RWPE1 (cell line): ENCODE measurements around the gene TEX53.

ENCODE experiments used
- CTCF ChIA-PET: fragments of 350-600 bp; sonication (Branson Sonifier 250); formaldehyde crosslinking; extraction: SDS; loops from one replicate; lab custom pipeline; 2021; lab: Yijun Ruan, JAX
- POLR2A ChIA-PET: fragments of 400-600 bp; formaldehyde crosslinking; extraction: SDS; loops from one replicate; lab custom pipeline; 2020; ENCODE audit warnings: antibody characterized with exemption; ENCODE audit not compliant: low non-redundant PET; lab: Yijun Ruan, JAX
- DNase-seq: peaks from one replicate; pipeline ENCODE4 v3.0.0; 2012; ENCODE audit warnings: low spot score
- H3K27ac ChIP-seq: fragments of 450-650 bp; 2 replicates; pipeline ENCODE4 v1.5.1; 2017
- TF ChIP-seq, protein P1 (sequence below): fragments of 450-650 bp; conservative IDR thresholded peaks from 2 replicates; pipeline ENCODE4 v1.5.1; 2017; ENCODE audit warnings: low read depth, mild to moderate bottlenecking

The TEX53 gene

DNA sequence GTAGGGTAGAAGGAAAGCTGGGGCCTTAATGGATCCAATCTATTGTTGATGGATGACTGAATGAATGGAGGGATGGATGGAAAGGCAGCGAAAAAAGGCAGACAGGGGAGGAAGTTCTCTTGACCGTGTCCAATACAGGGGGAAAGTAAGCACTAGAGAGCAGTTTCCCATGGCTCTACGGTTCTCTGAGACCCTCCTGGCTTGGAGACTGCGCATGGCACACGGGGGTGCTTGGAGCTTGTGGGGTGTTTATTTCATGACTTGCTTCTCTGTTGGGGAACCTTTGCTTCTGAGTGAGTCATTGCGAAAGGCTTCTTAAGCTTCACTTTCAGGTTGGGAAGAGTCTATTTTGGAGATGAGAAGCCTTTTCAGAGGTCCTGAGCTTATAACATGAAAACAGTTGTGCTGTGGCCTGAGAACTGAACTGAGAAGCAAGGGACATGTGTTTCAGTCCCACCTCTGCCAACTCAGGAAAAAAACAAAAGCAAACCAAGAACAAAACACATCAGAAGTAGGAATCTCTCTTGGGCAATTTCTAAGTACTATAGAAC is 37.2 kb upstream of the TEX53 start:
- H3K27ac ChIP-seq: no peak overlapping the region
- no peak for DNase-seq
- ChIA-PET POLR2A (no interaction called here), CTCF (interaction anchor here (0.6 to 1.4 kb wide), 3 partner anchors 14 to 99 kb away, joined by 3 to 6 read pairs (median 5); no protein-coding TSS in a partner anchor)
- TF ChIP-seq, protein P1, sequence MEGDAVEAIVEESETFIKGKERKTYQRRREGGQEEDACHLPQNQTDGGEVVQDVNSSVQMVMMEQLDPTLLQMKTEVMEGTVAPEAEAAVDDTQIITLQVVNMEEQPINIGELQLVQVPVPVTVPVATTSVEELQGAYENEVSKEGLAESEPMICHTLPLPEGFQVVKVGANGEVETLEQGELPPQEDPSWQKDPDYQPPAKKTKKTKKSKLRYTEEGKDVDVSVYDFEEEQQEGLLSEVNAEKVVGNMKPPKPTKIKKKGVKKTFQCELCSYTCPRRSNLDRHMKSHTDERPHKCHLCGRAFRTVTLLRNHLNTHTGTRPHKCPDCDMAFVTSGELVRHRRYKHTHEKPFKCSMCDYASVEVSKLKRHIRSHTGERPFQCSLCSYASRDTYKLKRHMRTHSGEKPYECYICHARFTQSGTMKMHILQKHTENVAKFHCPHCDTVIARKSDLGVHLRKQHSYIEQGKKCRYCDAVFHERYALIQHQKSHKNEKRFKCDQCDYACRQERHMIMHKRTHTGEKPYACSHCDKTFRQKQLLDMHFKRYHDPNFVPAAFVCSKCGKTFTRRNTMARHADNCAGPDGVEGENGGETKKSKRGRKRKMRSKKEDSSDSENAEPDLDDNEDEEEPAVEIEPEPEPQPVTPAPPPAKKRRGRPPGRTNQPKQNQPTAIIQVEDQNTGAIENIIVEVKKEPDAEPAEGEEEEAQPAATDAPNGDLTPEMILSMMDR: no peak

DNA sequence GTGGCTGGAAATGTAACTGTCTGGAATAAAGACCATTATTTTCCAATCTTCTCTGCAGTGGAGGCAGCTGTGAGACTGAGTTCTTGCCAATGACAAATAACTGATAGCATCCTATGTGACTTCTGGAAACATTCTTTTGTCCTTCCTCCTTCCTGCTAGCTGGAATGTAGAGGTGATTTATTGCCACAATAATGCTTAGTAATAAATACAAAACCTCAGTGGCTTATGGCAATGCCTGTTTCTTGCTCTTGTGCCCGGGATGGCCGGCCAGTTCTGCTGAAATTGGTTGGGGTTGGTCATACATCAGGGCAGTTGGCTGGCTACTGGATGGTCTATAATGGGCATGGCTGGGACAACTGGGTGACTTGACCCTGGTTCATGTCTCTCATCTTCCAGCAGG is 36.5 kb upstream of the TEX53 start:
- POLR2A ChIA-PET: no interaction called here
- CTCF ChIA-PET: interaction anchor here (0.6 to 1.4 kb wide), 4 partner anchors 9 to 944 kb away, joined by 3 to 6 read pairs (median 4); no protein-coding TSS in a partner anchor
- TF ChIP-seq, protein P1: no peak
- no peak for DNase-seq
- H3K27ac ChIP-seq: peak overlapping the region; percentile 35; the same call in 1 of the 2 replicates

DNA sequence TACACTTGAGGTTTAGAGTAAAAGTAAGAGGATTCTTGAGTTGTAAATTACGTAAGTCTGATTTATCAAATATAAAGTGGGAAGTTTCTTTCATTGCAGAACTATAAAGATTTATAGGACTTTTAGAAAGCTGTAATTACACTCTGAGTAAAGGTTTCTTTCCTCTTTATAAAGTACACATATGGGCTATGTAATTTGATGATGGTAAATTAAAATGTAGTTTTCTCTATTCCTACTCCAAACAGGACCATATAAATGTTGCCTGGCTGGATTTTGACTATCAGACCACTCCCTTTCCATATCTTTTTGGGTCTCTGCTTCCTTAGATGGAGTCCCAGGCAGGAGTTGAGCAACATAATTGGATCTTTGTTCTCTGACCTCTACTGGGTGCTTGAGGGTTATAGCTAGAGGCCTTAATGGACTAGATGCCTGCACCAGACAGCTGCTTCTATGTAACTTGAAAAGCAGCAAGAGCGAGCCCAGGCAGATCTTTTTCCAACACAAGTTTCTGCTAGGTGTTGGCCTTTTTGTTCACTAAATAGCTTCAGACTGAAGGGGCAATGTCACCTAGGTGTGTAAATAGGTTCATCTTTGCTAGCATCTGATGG is 35.7 kb upstream of the TEX53 start:
- ChIA-PET CTCF (interaction anchor here (0.6 to 0.8 kb wide), 3 partner anchors 10 to 32 kb away, joined by 3 to 4 read pairs (median 4); no protein-coding TSS in a partner anchor), POLR2A (no interaction called here)
- H3K27ac ChIP-seq: no peak overlapping the region; the same call in 1 of the 2 replicates
- TF ChIP-seq, protein P1: no peak
- DNase-seq: no peak

DNA sequence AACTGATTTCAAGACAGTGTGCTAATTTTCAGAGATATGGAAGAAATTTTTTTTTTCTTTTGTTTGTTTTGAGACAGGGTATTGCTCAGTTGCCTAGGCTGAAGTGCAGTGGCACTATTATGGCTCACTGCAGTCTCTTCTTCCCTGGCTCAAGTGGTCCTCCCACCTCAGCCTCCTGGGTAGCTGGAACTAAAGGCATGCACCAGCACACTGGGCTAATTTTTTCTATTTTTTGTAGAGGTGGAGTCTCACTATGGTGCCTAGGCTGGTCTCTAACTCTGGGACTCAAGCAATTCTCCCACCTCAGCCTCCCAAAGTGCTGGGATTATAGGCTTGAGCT is 34.3 kb upstream of the TEX53 start:
- ChIA-PET POLR2A (no interaction called here), CTCF (interaction anchor here (1.6 to 3.0 kb wide), 2 partner anchors 10 to 286 kb away, joined by 3 to 19 read pairs; partner anchors contain the start of gene TEX48)
- H3K27ac ChIP-seq: no peak overlapping the region
- TF ChIP-seq, protein P1: no peak
- no peak for DNase-seq

DNA sequence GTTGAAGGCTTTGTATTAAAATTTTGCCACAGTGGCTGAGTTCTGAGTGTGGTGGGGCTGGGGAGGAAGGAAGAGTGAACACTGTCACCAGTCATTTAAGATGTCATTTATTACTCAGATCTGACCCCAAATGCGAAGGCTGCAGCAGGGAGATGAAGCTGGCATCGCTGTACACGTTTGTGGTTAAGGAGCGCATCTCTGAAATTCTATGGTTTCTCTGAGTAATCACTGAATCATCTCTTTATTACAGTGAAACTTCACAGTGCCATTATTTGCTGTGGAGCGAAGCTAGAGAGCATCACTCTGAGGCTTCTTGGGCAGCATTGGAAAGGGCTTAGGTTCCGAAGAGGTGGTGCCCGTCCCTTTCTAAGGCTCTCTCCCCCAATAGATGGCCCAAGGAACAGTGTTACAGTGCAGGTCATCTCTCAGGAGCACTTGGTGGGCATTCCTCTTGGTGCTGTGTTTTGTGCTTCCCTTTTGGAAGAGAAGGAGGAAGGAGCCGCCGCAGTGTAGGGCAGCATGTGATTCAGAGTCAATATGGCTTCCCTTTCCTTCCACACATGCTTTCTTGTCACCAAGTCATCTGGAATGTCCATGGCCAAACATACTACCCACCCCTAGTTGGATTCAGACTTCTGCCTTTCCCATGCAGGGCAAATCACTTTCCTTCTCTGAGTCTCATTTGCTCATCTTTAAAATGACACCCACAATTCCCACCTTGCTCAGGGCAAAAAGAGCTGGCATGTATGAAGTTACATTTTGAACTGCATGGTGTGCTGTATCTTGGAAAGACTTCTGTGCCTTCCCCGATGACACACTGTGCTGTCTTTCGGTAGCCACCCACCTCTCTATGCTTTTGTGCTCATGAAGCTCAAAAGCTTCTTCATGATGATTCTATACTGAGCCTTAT is 33.7 kb upstream of the TEX53 start:
- CTCF ChIA-PET: interaction anchor here (0.8 to 3.0 kb wide), 5 partner anchors 10 to 325 kb away, joined by 3 to 19 read pairs (median 3); partner anchors contain the start of gene TEX48

More for the DNA sequence above, 33.7 kb upstream of the TEX53 start:
- peak; percentile 97 for DNase-seq
- POLR2A ChIA-PET: no interaction called here
- H3K27ac ChIP-seq: peak overlapping the region; percentile 73
- TF ChIP-seq, protein P1: no peak
